Activated naive CD8-positive, alpha-beta T cell treated with anti-CD3 and anti-CD28 coated beads, Interleukin-2, amount 10 ng/mL, durations not matched to agents 7 days and 5 days (primary cell): ENCODE results near the gene TTC39A. TPM values are rescaled to one million over a fixed set of nuclear protein-coding genes. Genes with fewer than 3 reads are reported as not detected.

Source experiments
- ATAC-seq: fragments of 150-1000 bp; cut with Tn5 transposase; one replicate; pipeline ENCODE4 v1.10.0; 2021; ENCODE audit warnings: low read depth, moderate library complexity
- POLR2A ChIA-PET: fragments of 350-600 bp; sonication (Branson Sonifier 250); formaldehyde crosslinking; loops from one replicate; lab custom pipeline; 2021; ENCODE audit warnings: antibody characterized with exemption; lab: Charles Lee
- DNase-seq: peaks from one replicate; pipeline ENCODE4 v3.0.0; 2021
- H3K27ac Mint-ChIP-seq: one replicate; pipeline ENCODE4 v1.8.0; 2022; ENCODE audit warnings: mild to moderate bottlenecking, mixed read lengths
- H3K27me3 Mint-ChIP-seq: one replicate; pipeline ENCODE4 v1.8.0; 2022; ENCODE audit warnings: mild to moderate bottlenecking, moderate library complexity, mixed read lengths
- H3K36me3 Mint-ChIP-seq: one replicate; pipeline ENCODE4 v1.8.0; 2021; ENCODE audit warnings: mild to moderate bottlenecking, mixed read lengths
- H3K4me1 Mint-ChIP-seq: one replicate; pipeline ENCODE4 v1.8.0; 2021; ENCODE audit warnings: mixed read lengths
- H3K4me3 Mint-ChIP-seq: one replicate; pipeline ENCODE4 v1.8.0; 2022; ENCODE audit warnings: mild to moderate bottlenecking, moderate library complexity, mixed read lengths
- H3K9me3 Mint-ChIP-seq: one replicate; pipeline ENCODE4 v1.8.0; 2021; ENCODE audit warnings: mixed read lengths
- total RNA-seq, 2 experiments: library from RNA; stranded (reverse); gene quantifications; one replicate each; pipeline ENCODE4 v1.2.3, GENCODE V29; 2021

TTC39A gene
- total RNA-seq, 2 experiments from 2014 or later, result not detected

DNA sequence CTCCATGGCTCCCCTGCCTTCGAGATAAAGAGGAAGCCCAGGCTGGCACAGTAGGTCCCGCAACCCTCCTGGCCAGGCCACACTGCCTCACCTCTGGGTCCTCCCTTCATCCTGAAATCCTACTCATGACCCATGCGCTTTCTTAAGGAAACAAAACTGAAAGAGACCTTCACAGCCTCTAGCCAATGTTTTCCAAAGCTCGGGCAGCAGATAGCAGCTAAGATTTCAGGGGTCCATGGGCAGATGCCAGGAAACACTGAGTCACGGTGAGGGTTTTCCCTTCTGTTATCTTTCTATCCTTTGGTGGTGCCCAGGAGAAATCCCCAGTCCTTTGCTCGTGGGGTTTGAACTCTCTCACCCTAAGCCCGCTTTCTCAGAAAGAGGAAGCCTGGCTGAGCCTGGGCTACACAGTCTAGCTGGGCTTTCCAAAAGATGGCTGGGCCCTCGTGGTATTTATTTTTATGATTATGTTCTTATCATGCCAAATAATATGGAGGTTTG is 26.6 kb downstream of the TTC39A start:
- H3K27me3 Mint-ChIP-seq, result no peaks in the 10 kb centered on the region
- no peak for DNase-seq
- peaks cover 1% of the 10 kb centered on the region for H3K36me3 Mint-ChIP-seq
- ATAC-seq, result no peak
- H3K27ac Mint-ChIP-seq, result peak overlapping the region; percentile 45
- no peaks in the 10 kb centered on the region for H3K9me3 Mint-ChIP-seq
- no peak overlapping the region for H3K4me3 Mint-ChIP-seq
- H3K4me1 Mint-ChIP-seq, result peaks cover 12% of the 10 kb centered on the region
- POLR2A ChIA-PET, result no interaction called here

DNA sequence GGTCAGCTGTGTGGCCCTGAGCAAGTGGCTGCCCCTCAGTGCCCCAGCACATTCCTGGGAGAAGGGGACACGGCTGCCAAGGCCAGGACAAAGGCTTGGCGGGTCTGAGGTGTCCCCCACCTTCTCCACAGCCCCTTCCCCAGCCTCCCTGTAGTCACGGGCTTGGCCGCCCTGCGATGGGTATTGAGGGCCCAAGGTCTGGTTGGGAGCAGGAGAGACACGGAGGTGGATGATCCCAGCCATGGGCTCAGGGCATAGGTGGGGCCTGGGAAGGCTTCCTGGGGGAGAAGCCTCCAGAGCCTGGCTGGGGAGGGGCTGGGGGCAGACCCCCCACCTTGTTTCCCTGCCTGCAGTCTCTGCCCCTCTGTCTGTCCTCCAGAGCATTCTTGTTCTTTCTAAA is 27.0 kb downstream of the TTC39A start:
- Mint-ChIP-seq H3K4me3 (no peak overlapping the region), H3K27ac (peak overlapping the region; percentile 45), H3K4me1 (peaks cover 12% of the 10 kb centered on the region), H3K27me3 (no peaks in the 10 kb centered on the region), H3K9me3 (no peaks in the 10 kb centered on the region), H3K36me3 (peaks cover 1% of the 10 kb centered on the region)
- POLR2A ChIA-PET, result no interaction called here
- DNase-seq (no peak), ATAC-seq (no peak)

DNA sequence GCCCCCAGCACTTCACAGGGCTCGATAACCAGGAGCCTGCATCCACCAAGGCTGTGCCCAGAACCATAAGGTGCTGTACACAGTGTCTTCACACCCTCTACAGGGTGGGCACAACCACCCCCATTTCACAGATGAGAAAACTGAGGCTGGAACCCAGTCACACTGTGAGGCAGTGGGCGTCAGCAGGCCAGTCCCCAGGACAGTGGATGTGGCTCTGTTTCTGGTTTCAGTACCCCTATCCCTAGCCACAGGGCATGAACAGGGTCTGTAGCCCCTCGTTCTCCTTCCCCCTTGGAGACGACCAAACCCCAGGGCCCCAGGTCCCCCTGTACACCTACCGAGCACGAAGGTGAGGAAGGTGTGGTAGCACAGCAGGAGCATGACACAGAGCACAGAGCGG is 27.6 kb downstream of the TTC39A start:
- ATAC-seq, result no peak
- no peaks in the 10 kb centered on the region for H3K27me3 Mint-ChIP-seq
- no peak for DNase-seq
- peaks cover 1% of the 10 kb centered on the region for H3K36me3 Mint-ChIP-seq
- peaks cover 12% of the 10 kb centered on the region for H3K4me1 Mint-ChIP-seq
- no peaks in the 10 kb centered on the region for H3K9me3 Mint-ChIP-seq
- H3K4me3 Mint-ChIP-seq, result no peak overlapping the region
- POLR2A ChIA-PET, result no interaction called here
- H3K27ac Mint-ChIP-seq, result no peak overlapping the region

DNA sequence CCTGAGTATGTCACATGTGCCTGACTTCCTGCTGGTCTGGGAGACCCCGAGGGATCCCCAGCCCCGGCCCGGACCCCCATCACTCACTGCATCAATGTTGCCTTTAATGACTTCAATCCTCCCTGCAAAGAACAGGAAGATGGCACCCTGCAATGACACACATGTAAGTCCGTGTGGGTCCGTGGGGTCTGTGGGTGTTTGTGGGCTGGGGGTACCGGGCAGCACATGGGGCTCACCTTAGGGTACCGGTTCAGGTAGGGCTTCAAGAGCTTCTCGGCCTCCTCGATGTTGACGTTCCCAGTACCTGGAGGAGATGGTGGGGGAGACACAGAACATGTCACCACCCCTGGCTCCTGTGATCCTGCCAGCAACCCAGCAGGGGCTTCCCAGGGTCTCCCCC is 28.1 kb downstream of the TTC39A start:
- Mint-ChIP-seq H3K36me3 (peaks cover 1% of the 10 kb centered on the region), H3K9me3 (no peaks in the 10 kb centered on the region), H3K27ac (no peak overlapping the region), H3K4me3 (no peak overlapping the region), H3K4me1 (peaks cover 12% of the 10 kb centered on the region), H3K27me3 (no peaks in the 10 kb centered on the region)
- ATAC-seq (no peak), DNase-seq (no peak)
- POLR2A ChIA-PET, result no interaction called here

DNA sequence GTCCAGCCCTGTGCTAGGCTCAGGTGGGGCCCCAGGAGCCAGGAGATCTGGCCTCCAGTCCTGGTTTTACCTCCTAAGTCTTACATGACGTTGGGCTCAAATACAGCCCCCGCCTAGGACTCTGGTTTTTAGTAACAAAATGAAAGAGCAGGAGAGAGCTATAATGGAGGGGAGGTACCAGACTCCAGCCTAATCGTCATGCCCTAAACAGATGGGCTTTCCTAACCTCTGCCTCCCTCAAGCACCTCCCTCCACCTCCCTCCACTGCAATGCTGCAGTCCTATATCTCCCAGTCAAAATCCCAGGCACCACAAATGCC is 28.6 kb downstream of the TTC39A start:
- DNase-seq, result no peak
- peaks cover 14% of the 10 kb centered on the region for H3K4me1 Mint-ChIP-seq
- no peaks in the 10 kb centered on the region for H3K27me3 Mint-ChIP-seq
- POLR2A ChIA-PET, result no interaction called here
- H3K36me3 Mint-ChIP-seq, result peaks cover 1% of the 10 kb centered on the region
- H3K4me3 Mint-ChIP-seq, result no peak overlapping the region
- no peak overlapping the region for H3K27ac Mint-ChIP-seq
- no peak for ATAC-seq
- H3K9me3 Mint-ChIP-seq, result no peaks in the 10 kb centered on the region

DNA sequence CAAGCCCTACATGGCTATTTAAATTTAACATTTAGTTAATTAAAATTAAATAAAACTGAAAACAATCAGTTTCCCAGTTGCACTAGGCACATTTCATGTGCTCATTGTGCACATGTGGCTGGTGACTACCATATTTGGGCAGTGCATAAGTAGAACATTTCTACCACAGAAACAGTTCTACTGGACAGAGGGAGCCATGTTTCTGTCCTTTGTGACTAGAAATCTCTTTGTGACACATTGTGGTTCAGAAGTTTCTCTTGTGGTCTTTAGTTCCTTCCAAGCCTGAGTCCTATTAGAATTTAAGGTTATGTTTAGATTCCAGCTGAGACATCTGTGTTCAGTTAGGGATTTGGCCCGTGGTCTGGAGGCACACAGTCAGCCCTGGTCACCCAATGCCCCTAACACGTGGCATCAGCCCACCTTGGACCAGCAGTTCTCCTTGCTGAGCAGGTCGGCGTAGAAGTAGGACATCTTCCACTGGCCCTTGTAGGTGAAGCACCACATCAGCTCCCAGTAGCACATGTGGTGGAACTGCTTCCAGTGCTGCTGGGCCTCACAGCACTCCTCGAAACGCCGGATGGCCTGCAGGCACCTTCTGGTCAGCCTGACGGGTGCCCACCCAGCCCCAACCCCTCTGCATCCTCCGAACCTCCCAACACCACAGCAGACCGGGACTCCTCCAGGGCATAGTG is 29.1 kb downstream of the TTC39A start:
- H3K4me3 Mint-ChIP-seq, result no peak overlapping the region
- H3K4me1 Mint-ChIP-seq, result peaks cover 19% of the 10 kb centered on the region
- ATAC-seq (no peak), DNase-seq (no peak)
- POLR2A ChIA-PET, result no interaction called here
- H3K36me3 Mint-ChIP-seq, result peaks cover 1% of the 10 kb centered on the region
- no peak overlapping the region for H3K27ac Mint-ChIP-seq
- no peaks in the 10 kb centered on the region for H3K27me3 Mint-ChIP-seq
- no peaks in the 10 kb centered on the region for H3K9me3 Mint-ChIP-seq

DNA sequence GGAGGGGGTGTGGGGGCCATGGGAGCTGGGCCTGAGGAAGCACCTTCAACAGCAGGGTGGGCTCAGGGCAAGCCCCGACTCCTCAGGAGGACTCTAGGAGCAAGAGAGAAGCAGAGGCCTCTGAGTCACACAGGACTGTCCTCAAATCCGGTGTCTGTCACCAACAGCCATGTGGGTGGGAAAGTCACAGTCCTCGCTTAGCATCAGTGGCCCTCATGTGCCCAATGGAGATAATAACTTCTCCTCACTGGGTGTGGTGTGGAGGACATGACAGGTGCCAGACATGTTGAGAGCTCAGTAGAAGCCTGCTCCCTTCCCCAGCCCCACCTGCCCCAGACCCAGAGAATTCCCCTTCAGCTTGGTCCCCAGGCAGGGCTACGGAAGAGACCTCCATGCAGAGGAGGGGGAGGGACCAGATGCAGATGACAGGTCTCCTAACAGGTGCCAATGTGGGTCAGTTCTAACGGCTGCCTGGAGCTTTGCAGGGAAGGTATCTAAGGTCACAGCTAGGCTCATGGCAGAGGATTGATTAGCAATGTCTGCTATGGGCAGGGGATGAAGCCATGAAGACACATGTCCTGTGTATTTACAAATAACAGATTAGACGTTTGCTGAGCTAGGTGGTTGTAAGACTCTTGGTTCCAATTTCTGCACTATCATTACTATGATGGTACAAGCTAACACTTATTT is 30.2 kb downstream of the TTC39A start:
- DNase-seq, result no peak
- Mint-ChIP-seq H3K4me3 (no peak overlapping the region), H3K9me3 (no peaks in the 10 kb centered on the region), H3K27me3 (no peaks in the 10 kb centered on the region), H3K36me3 (peaks cover 1% of the 10 kb centered on the region), H3K4me1 (peaks cover 27% of the 10 kb centered on the region), H3K27ac (no peak overlapping the region)
- no peak for ATAC-seq
- POLR2A ChIA-PET, result no interaction called here

DNA sequence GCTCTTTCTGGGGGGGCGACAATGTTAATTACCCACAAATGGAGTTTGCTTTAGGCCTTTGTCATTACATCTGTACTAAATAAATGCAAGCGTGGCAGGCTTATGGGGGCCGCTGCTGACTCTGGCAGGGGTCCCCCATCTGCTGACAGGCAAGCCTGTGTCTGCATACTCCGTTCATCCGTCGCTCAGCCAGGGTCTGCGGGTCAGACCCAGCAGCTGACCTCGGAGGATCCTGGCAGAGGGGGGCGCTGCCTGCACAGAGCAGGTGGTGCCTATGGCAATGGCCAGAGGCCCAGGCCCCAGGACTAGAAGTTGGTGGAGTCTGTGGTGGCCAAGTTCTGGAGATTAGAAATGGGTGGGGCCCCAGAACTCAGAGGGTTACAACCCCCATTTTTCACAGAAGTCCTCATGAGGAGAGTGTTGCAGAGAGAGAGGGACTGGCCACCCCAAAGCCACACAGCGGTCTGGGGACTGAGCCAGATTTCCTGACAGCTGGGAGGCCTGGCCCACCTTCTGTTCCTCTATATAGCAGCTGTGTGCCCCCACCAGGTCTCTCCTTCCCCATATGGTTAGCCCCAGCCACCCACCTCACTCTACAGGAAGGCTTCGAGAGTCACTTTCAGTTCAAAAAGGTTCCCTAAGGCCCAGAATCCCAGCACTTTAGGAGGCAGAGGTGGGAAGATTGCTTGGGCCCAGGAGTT is 31.0 kb downstream of the TTC39A start:
- peaks cover 33% of the 10 kb centered on the region for H3K4me1 Mint-ChIP-seq
- POLR2A ChIA-PET, result no interaction called here
- H3K27ac Mint-ChIP-seq, result no peak overlapping the region
- H3K4me3 Mint-ChIP-seq, result no peak overlapping the region
- ATAC-seq (no peak), DNase-seq (no peak)
- no peaks in the 10 kb centered on the region for H3K9me3 Mint-ChIP-seq
- H3K27me3 Mint-ChIP-seq, result no peaks in the 10 kb centered on the region
- H3K36me3 Mint-ChIP-seq, result peaks cover 1% of the 10 kb centered on the region

DNA sequence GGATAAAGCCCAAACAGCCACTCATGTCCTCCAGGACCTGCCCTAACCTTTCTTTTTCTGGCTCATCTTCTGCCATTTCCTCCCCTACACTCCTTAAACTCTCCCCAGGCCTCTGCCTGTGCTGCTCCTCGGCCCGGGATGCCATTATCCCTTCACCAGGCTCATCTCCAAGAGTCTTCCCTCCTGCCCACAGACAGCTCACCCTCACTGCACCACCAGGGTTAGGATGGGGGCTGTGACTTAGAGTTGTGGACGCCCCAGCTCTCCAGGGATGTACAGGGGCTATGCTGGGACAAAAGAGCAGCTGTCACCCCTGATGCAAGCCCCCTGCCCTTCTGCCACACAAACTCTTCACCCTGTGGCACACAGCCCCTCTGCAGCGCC is 32.0 kb downstream of the TTC39A start:
- Mint-ChIP-seq H3K27ac (no peak overlapping the region), H3K9me3 (no peaks in the 10 kb centered on the region), H3K36me3 (peaks cover 1% of the 10 kb centered on the region), H3K4me1 (peaks cover 31% of the 10 kb centered on the region), H3K27me3 (no peaks in the 10 kb centered on the region), H3K4me3 (no peak overlapping the region)
- DNase-seq (no peak), ATAC-seq (no peak)
- POLR2A ChIA-PET, result no interaction called here

DNA sequence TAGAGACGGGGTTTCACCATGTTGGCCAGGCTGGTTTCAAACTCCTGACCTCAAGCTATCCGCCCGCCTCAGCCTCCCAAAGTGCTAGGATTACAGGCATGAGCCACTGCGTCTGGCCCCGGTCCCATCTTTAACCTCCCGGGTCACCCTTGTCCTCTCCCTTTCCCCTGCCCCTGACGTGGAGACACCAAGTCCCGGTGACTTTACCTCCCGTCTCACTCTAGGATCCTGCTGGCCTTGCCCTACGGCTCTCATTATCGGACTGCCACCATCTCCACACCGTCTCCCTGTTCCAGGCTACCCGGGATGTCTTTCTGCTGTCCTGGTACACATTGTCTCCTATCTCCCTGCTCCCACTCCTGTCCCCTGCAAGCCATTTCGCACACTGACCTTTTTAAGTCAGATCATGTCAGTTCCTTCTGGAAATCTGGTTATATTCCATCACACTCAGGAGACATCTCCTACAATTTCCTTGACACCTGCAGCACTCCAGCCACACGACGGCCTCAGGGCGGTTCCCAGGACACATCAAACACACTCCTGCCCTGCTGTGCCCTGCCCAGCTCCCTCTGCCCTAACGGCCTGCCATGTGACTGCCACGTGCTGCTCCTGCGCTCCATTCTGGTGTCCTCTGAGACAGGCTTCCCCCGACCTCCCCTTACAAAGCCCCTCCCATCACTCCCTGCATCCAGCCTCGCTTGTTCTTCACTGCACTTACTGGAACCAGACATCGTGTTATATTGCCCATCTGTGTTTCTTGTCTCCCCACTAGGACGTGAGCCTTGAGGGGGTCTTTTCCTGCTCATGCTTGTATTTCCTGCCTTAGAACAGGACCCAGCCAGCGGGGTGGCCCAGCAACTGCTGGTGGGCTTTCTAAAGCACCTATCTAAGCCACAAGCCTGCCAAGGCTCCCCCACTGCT is 32.7 kb downstream of the TTC39A start:
- Mint-ChIP-seq H3K27me3 (no peaks in the 10 kb centered on the region), H3K4me3 (peak overlapping the region; percentile 39), H3K36me3 (peaks cover 1% of the 10 kb centered on the region), H3K27ac (no peak overlapping the region), H3K4me1 (peaks cover 31% of the 10 kb centered on the region), H3K9me3 (no peaks in the 10 kb centered on the region)
- DNase-seq, result no peak
- POLR2A ChIA-PET, result interaction anchor here (0.8 to 1.7 kb wide), 3 partner anchors 10 to 432 kb away, joined by 4 to 8 read pairs (median 5); partner anchors contain the start of gene RNF11
- peak; percentile 8 for ATAC-seq

DNA sequence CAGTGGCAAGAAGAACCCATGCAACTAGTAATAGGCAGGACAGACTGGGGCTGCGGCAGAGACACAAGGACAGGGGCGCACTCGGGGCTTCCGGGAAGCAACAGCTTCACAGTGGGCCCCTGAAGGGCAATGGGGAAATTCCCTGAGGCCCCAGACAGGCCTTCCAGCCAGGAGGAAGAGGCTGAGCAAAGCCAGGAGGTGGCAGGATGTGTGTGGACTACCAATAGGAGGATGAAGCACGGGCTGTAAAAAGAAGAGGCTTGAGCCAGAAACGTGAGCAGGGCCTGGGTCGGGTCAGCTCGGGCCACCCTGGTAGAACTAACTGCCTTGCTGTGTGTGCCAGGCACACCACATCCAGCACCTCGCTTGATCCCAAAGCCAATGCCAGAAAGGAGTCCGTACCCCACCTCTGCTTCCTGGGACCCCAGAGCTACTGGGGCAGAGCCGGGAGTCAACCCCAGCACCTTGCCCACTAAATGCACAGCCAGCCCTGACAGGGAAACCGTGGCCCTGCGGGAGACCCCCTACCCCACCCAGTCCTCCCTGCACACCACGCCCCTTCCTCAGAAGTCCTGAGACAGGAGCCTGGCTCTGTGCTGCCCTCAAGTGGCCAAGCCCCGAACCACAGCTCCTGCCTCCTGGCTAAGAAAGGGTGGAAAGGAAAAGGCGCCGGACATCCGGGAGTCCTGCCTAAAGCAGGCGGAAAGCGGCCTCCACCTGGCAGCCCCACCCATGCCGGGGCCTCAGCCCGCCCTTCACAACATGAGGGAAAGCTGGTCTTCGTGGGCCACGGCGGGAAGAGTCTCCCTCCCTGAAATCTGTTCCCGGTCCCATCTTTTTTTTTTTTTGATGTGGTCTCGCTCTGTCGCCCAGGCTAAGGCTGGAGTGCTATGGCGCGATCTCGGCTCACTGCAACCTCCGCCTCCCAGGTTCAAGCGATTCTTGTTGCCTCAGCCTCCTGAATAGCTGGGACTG is 33.7 kb downstream of the TTC39A start:
- Mint-ChIP-seq H3K4me3 (peak overlapping the region; percentile 77), H3K36me3 (peaks cover 1% of the 10 kb centered on the region), H3K4me1 (peaks cover 31% of the 10 kb centered on the region), H3K9me3 (no peaks in the 10 kb centered on the region), H3K27ac (peak overlapping the region; percentile 72), H3K27me3 (no peaks in the 10 kb centered on the region)
- POLR2A ChIA-PET, result interaction anchor here (0.7 to 1.7 kb wide), 4 partner anchors 9 to 717 kb away, joined by 3 to 8 read pairs (median 4); partner anchors contain the start of gene RNF11
- DNase-seq, result peak; percentile 84
- ATAC-seq, result peak; percentile 74

DNA sequence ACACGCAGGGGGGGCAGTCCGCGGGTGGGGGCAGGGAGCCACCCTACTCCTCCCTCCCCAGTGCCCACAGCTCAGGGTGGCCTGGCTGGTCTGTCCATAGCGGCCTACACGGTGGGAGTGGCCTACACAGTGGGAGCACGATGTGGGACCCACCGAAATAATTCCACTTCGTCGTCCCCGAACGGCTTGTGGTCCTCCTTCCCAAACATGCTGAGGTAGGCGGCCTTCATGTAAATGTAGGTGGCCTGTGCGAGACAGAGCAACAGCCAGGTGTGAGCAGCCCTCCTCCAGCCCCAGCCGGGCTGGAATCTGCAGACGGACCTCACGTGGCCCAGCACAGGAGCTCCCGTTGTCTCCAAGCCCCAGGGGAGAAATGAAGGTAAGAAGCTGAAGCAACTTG is 34.4 kb downstream of the TTC39A start:
- ATAC-seq (no peak), DNase-seq (no peak)
- H3K4me1 Mint-ChIP-seq, result peaks cover 28% of the 10 kb centered on the region
- POLR2A ChIA-PET, result interaction anchor here (1.7 kb wide), 1 partner anchor 60 kb away, joined by 8 read pairs; the partner anchor contains the start of gene RNF11
- H3K27me3 Mint-ChIP-seq, result no peaks in the 10 kb centered on the region
- peaks cover 1% of the 10 kb centered on the region for H3K36me3 Mint-ChIP-seq
- H3K9me3 Mint-ChIP-seq, result no peaks in the 10 kb centered on the region
- no peak overlapping the region for H3K4me3 Mint-ChIP-seq
- no peak overlapping the region for H3K27ac Mint-ChIP-seq
